Bone marrow (tissue), 2 donors: Measurements from ENCODE around the gene ZNF761.
"Not testable (repeated sequence)": the region's sequence is repeated elsewhere in the genome, so short reads cannot be mapped to it uniquely, and the experiment has no call there.

ENCODE experiments used
- DNase-seq, 2 donors: peaks; one replicate each; lab custom pipeline; 2025; lab: John Stamatoyannopoulos, UW

The ZNF761 gene

DNA sequence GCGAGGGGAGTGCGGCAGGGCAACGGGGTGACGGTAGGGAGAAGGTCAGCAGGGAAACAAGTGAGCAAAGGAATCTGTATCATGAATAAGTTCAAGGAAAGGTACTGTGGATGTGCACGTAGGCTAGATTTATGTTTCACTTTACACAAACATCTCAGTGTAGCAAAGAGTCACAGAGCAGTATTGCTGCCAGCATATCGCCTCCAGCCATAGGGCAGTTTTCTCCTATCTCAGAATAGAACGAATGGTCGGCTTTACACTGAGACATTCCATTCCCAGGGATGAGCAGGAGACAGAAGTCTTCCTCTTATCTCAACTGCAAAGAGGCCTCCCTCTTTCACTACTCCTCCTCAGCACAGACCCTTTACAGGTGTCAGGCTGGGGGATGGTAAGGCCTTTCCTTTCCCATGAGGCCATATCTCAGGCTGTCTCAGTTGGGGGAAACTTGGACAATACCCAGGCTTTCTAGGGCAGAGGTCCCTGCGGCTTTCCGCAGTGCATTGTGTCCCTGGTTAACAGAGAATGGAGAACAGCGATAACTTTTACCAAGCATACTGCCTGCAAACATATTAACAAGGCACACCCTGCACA is 28.4 kb downstream of the ZNF761 start:
- not testable (repeated sequence) for DNase-seq

- no peak for DNase-seq
Observed at GRCh38 chr19:53461866-53462265, 30.1 kb downstream of the ZNF761 start.

DNA sequence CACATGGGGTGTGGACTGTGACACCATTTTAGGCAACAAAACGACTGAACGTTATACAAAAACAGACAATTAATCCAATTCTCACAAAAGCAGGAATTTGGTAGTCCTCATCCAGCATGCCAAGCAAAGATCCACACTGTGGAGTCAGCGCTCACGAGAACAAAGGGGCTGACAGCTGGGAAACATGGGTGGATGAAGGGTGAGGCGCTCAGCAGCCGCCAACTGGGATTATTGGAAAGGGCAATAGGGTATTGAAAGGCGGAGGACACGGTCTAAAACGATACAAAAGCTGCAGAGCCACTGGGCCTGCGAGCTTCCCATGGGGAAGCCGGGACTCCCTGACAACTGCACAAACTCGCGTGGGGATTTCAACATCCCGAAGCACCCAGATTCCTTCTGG is 31.1 kb downstream of the ZNF761 start:
- DNase-seq: no peak

DNA sequence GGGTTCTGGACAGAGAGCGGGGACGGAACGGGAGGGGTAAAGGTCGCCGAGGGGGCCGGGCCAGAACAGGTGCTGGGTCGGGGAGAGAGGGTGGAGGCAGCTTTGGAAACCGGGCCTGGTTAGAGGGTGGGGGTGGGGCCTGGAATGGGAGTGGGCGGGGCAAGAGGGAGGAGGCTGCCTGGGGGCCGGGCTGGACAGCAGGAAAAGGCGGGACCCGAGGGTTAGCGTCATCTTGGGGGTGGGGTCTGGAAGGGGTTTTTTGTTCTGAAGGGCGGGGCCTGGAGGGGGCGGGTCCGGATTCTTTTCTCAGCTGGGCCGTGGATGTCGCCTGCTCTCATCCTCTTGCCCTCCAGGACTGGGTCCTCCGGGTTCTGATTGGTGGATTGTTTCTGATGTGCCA is 31.5 kb downstream of the ZNF761 start:
- DNase-seq: no peak

DNA sequence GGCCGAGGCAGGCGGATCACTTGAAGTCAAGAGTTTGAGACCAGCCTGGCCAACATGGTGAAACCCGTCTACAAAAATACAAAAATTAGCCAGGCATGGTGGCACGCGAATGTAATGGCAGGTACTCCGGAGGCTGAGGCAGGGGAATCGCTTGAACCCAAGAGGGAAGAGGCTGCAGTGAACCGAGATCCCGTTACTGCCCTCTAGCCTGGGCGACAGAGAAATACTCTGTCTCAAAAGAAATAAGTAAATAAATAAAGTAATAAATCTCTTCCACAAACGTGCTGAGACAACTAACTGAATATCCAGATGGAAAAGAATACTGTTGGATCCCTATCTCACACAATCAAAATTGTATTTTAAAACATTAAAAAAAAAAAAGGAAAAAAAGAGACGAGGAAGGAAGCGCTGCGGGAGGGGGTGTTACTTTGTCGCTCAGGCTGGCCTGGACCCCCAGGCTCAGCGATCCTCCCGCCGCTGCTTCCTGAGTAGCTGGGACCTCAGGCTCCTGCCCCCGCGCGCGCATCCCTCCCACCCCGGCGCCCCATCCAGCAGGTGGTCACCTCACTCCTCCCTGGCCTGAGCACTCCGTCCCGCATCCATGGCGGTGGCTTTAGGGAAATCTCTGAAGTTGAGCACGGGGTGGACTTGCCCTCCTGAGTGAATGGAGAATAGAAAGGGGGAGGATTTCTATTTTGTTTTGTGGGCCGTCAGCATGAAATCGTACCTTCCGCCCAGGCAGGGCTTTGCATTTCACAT is 35.1 kb downstream of the ZNF761 start:
- no peak for DNase-seq

DNA sequence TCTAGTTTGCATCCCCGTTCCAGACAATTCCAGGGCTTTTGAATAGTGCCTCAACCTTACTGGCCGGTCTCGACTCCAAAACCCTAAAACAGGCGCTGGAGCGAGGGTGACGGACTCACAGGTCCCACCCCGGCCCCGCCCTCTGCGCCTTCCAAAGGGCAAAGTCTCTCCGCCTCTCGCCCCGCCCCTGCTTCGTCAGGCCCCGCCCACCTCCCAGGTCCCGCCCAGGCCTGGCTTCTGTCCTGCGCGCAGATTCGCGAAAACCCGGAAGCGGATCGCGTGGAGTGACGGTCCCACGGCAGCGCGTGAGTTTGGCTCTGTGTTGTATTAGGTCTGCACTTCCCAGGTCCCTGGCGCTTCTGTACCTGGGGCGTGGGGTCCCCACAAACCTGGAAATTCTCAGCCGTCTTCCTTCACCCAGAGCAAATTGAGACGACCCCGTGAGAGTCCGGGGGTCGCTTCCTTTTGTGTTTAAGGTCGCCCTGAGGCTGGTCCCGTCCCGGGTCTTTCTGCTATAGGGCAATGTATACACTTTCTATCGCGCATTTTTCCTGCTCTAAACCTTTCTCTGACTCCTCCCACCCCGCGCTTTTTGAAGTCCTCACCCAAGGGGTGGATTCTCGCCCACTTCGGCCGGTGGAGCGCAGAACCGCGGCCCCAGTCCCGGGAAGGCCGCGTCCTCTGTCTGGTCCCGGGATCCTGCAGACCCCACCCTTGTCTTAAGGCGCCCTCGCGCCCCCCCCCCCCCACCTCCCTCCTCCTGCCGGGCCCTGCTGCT is 35.9 kb downstream of the ZNF761 start, which contains the start of gene ZNF813:
ZNF813 (plus strand) TSS at position 249 of the 778 bp plus-strand sequence. CDS start 16,090 bp downstream, outside the sequence.
- DNase-seq: peak; percentile 90

GRCh38 chr19:53468628-53469027 is 36.8 kb downstream of the ZNF761 start:
- not testable (repeated sequence) for DNase-seq

DNA sequence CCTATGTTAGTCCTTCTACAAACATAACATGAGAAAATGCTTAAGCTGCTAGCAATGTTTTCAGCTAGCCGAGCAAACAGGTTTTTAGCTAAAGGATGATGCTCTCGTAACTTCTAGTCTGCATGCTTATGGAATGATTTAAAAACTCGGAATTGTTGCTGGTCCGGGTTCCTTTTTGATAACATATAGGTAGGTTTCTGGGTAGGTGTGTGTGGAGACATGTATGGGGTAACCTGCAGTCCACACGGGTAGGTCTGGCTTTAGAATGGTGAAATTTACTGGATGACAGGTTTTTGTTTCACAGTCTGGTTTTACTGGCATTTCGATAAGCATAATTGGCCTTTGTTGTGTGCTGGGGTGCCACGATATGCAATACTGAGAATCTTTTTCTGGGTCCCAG is 40.1 kb downstream of the ZNF761 start:
- no peak for DNase-seq

GRCh38 chr19:53474832-53475231 is 43.0 kb downstream of the ZNF761 start:
- not testable (repeated sequence) for DNase-seq

DNA sequence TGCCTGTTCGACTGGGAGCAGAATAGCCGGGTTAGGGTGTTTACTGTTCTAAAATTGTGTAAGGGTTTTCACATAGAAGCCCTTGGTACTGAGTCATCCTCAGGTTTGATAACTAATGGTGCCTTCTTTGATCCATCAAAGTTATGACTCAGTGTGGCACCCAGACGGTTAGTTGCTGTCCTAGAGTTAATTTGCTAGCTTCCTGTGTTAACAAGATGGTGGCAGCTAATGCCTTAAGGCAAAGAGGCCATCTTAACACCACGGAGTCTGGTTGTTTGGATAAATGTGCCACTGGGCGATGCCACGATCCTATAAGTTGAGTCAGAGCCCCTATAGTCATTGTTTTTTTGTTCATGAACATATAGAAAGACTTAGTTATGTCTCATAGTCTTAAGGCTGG is 43.7 kb downstream of the ZNF761 start:
- DNase-seq: not testable (repeated sequence)

GRCh38 chr19:53483751-53484150 is 52.0 kb downstream of the ZNF761 start:
- not testable (repeated sequence) for DNase-seq

DNA sequence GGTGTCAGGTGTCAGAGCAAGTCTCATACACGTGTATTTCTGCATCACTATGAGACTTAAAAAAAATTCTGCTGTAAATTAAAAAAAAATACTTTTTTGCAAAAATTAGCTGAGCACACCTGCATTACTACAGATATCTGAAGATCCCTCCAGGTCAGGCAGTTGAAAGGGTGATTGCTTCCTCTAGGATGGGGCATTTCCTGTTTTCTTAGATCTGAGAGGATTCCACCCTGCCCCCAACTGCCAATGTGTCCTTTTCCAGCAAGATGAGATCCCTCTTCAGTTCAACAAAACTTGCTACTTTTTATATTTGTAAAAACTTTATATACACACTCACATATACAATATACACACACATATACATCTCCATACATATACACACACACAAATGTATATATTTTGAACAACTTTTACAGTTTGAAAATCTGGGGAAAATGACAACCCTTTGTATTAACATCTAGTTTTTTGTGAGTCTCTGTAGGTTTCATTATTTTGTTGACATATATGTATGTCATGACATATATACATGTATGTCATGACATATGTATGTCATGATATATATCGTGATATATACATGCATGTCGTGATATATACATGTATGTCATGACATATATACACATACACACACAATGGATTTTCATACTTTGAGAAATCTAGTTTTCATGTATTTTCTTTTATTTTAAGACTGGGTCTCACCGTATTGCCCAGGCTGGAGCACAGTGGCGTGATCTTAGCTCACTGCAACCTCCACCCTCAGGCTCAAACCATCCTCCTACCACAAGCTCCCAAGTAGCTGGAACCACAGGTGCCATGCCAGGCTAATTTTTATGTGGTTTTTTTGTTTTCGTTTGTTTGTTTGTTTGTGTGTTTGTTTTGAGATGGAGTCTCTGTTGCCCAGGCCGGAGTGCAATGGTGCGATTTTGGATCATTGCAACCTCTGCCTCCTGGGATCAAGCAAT is 53.5 kb downstream of the ZNF761 start:
- DNase-seq: no peak

- DNase-seq: no peak
Observed at GRCh38 chr19:53492153-53492552, 60.4 kb downstream of the ZNF761 start.

GRCh38 chr19:53497311-53498023 is 65.7 kb downstream of the ZNF761 start:
- not testable (repeated sequence) for DNase-seq

- not testable (repeated sequence) for DNase-seq
Observed at GRCh38 chr19:53498024-53498395, 66.2 kb downstream of the ZNF761 start.

DNA sequence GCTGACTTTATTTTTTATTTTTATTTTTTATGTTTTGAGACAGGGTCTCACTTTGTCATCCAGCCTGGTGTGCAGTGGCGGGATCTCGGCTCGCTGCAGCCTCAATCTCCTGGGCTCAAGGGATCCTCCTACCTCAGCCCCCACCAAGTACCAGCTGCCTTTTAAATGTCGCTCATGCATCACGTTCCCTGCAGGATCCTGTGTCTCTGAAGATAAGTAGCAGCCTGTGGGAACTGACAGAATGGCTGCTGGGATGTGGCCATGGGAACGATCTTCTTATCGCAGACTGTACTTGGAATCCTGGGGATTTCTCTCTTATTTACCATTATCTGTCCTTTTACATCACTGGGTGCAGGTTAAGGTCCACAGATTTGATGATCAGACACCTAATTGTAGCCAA is 71.4 kb downstream of the ZNF761 start:
- not testable (repeated sequence) for DNase-seq

DNA sequence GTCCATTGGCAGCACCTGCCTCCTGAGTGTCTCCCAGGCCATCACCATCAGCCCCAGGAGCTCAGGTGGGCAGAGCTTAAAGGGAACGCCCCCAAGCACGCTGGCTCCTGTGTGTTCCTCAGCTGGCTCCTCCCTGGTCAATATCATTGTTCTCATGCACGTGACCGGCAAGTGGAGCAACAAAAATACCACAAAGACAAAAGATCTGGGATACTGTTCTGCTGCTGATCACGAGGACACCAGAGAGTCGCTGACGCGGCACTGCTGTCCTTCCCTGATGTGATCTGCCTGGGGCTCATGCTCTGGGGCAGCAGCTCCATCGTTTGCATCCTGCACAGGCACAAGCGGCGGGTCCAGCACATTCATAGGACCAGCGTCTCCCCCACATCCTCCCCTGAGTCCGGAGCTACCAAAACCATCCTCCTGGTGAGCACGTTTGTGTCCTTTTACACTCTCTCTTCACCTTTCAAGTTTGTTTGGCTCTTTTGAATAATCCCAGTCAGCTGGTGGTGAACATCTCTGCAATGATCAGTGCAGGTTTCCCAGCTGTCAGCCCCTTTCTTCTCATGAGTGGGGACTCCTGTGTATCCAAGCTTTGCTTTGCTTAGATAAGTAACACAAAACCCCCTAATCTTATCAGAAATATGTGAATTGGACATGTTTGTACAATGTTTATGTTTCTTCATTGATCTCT is 72.0 kb downstream of the ZNF761 start:
- not testable (repeated sequence) for DNase-seq

- not testable (repeated sequence) for DNase-seq
Observed at GRCh38 chr19:53504365-53504703, 72.5 kb downstream of the ZNF761 start.

- DNase-seq: no peak
Observed at GRCh38 chr19:53504885-53505284, 73.1 kb downstream of the ZNF761 start.

GRCh38 chr19:53506728-53507127 is 74.9 kb downstream of the ZNF761 start:
- no peak for DNase-seq
